Measurements from ENCODE around the gene CFL1.

CFL1 gene

GRCh38 chr11:65870706-65871681 lies 13.0 kb upstream of the CFL1 start:
- Histone ChIP-seq H3K36me3 (ENCODE audit: insufficient read depth) (no peaks in the 10 kb centered on the region), H3K27ac (no peak overlapping the region), H3K4me3 (IDR thresholded peaks at IDR 0.05; ENCODE audit: insufficient read depth, low read depth, low read length) (no peak overlapping the region), H3K27me3 (ENCODE audit: insufficient read depth, low read depth) (no peaks in the 10 kb centered on the region), H3K9ac (no peak overlapping the region), H3K79me2 (ENCODE audit: insufficient read depth, low read depth) (no peaks in the 10 kb centered on the region), H3K4me2 (no peak overlapping the region), H3K4me1 (ENCODE audit: low read depth, poor library complexity, severe bottlenecking) (peaks cover 13% of the 10 kb centered on the region), H4K20me1 (ENCODE audit: insufficient read depth) (no peaks in the 10 kb centered on the region), H2AFZ (ENCODE audit: low read depth) (no peak overlapping the region)
- no peak for TF ChIP-seq CTCF (conservative IDR thresholded peaks at IDR 0.05; ENCODE audit: low read depth, low read length)

- Histone ChIP-seq H4K20me1 (ENCODE audit: insufficient read depth) (no peaks in the 10 kb centered on the region), H3K27ac (no peak overlapping the region), H2AFZ (ENCODE audit: low read depth) (no peak overlapping the region), H3K27me3 (ENCODE audit: insufficient read depth, low read depth) (no peaks in the 10 kb centered on the region), H3K4me3 (IDR thresholded peaks at IDR 0.05; ENCODE audit: insufficient read depth, low read depth, low read length) (no peak overlapping the region), H3K36me3 (ENCODE audit: insufficient read depth) (no peaks in the 10 kb centered on the region), H3K79me2 (ENCODE audit: insufficient read depth, low read depth) (no peaks in the 10 kb centered on the region), H3K9ac (no peak overlapping the region), H3K4me2 (no peak overlapping the region), H3K4me1 (ENCODE audit: low read depth, poor library complexity, severe bottlenecking) (peaks cover 13% of the 10 kb centered on the region)
- no peak for TF ChIP-seq CTCF (conservative IDR thresholded peaks at IDR 0.05; ENCODE audit: low read depth, low read length)
Measured at GRCh38 chr11:65870307-65870658, 12.3 kb upstream of the CFL1 start.

DNA sequence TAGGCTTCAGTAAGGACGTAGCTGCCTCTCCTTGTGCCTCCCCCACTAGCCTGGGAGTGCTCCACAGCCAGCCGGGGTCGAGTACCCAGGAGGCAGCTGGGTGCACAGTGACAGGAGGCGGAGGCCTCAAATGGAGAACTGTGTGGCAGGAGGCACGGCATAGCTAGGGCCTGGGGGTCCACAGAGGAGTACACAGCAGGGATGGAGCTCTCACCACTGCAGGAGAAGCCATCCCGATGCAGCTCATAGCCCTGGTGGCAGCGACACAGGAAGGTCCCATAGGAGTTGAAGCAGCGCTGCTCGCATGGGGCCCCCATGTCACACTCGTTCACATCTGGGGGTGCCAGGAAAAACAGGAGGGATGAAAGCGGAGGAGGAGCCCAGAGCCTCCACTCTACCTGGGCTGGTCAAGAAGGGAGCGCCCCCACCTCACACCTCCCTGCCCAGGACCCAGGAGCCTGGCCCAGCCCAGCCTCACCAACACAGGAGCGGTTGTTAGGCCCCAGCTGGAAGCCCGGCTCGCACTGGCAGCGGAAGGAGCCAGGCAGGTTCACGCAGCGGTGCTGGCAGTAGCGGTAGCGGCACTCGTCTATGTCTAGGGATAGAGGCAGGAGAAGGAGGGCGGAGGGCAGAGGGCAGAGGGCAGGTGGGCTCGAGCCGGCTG lies 11.8 kb upstream of the CFL1 start:
- Histone ChIP-seq H3K4me2 (no peak overlapping the region), H3K4me1 (ENCODE audit: low read depth, poor library complexity, severe bottlenecking) (peaks cover 13% of the 10 kb centered on the region), H2AFZ (ENCODE audit: low read depth) (no peak overlapping the region), H4K20me1 (ENCODE audit: insufficient read depth) (no peaks in the 10 kb centered on the region), H3K27me3 (ENCODE audit: insufficient read depth, low read depth) (no peaks in the 10 kb centered on the region), H3K27ac (no peak overlapping the region), H3K79me2 (ENCODE audit: insufficient read depth, low read depth) (no peaks in the 10 kb centered on the region), H3K36me3 (ENCODE audit: insufficient read depth) (no peaks in the 10 kb centered on the region), H3K9ac (no peak overlapping the region), H3K4me3 (IDR thresholded peaks at IDR 0.05; ENCODE audit: insufficient read depth, low read depth, low read length) (no peak overlapping the region)
- TF ChIP-seq CTCF (conservative IDR thresholded peaks at IDR 0.05; ENCODE audit: low read depth, low read length): no peak

DNA sequence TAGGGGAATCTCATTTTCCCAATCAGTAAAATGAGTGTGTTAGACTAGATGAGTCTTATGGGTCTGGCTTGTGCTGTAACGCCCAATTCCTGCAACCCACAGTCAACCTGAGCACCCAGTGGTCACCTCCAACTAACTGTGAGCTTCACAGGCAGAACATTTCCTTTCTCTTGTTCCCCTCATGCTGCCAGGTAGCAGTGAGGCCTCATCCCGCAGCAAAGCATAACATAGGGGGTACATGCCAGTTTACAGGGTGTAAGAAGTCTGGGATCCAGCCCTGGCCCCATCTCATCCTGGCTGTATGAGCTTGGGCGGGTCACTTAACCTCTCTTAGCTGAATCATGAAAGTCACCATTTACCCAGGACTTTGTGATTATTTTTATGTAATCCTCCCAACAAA lies 10.9 kb upstream of the CFL1 start:
- Histone ChIP-seq H3K9ac (no peak overlapping the region), H3K27ac (no peak overlapping the region), H2AFZ (ENCODE audit: low read depth) (no peak overlapping the region), H3K79me2 (ENCODE audit: insufficient read depth, low read depth) (no peaks in the 10 kb centered on the region), H3K4me2 (no peak overlapping the region), H3K4me3 (IDR thresholded peaks at IDR 0.05; ENCODE audit: insufficient read depth, low read depth, low read length) (no peak overlapping the region), H3K4me1 (ENCODE audit: low read depth, poor library complexity, severe bottlenecking) (peaks cover 8% of the 10 kb centered on the region), H4K20me1 (ENCODE audit: insufficient read depth) (no peaks in the 10 kb centered on the region), H3K27me3 (ENCODE audit: insufficient read depth, low read depth) (no peaks in the 10 kb centered on the region), H3K36me3 (ENCODE audit: insufficient read depth) (no peaks in the 10 kb centered on the region)
- TF ChIP-seq CTCF (conservative IDR thresholded peaks at IDR 0.05; ENCODE audit: low read depth, low read length): no peak

All from KMS-11 (cell line).